Epithelial cell of prostate (primary cell): ENCODE results near the gene PRAC2.

Experiments
- DNase-seq: peaks from one replicate; pipeline ENCODE4 v3.0.0-alpha.2; 2011; ENCODE audit warnings: low read depth, low spot score
- H3K27ac ChIP-seq: fragments of 450-650 bp; 2 replicates; pipeline ENCODE4 v1.5.1; 2017; ENCODE audit warnings: mild to moderate bottlenecking

PRAC2 gene

GRCh38 chr17:48719642-48720265 lies 3.2 kb upstream of the PRAC2 start:
- peak overlapping the region; percentile 85 for H3K27ac ChIP-seq
- no peak for DNase-seq

GRCh38 chr17:48720266-48721008 lies 2.5 kb upstream of the PRAC2 start:
- DNase-seq = no peak
- H3K27ac ChIP-seq = peak overlapping the region; percentile 85

- H3K27ac ChIP-seq = peak overlapping the region; percentile 85
- no peak for DNase-seq
Observed at GRCh38 chr17:48721009-48721402, 2.0 kb upstream of the PRAC2 start.

GRCh38 chr17:48722201-48722907 lies 631 bp upstream of the PRAC2 start, which contains the start of gene PRAC1:
Gene PRAC1 (minus strand): TSS chr17:48722518. CDS start chr17:48722392, 126 bp downstream.
- peak within 1 kb of the TSS; percentile 85 for H3K27ac ChIP-seq
- DNase-seq = peak; percentile 70

GRCh38 chr17:48723423-48724250 lies 652 bp downstream of the PRAC2 start:
- H3K27ac ChIP-seq = peak overlapping the region; percentile 85
- DNase-seq = no peak

- H3K27ac ChIP-seq = peak overlapping the region; percentile 85
- no peak for DNase-seq
Observed at GRCh38 chr17:48724251-48725003, 1.4 kb downstream of the PRAC2 start.

GRCh38 chr17:48725004-48725287 lies 2.0 kb downstream of the PRAC2 start:
- no peak for DNase-seq
- H3K27ac ChIP-seq = no peak overlapping the region

GRCh38 chr17:48725288-48726064 lies 2.5 kb downstream of the PRAC2 start:
- no peak for DNase-seq
- H3K27ac ChIP-seq = no peak overlapping the region

GRCh38 chr17:48726114-48726915 lies 3.3 kb downstream of the PRAC2 start:
- H3K27ac ChIP-seq = no peak overlapping the region
- no peak for DNase-seq

GRCh38 chr17:48726916-48727286 lies 3.9 kb downstream of the PRAC2 start:
- no peak for DNase-seq
- no peak overlapping the region for H3K27ac ChIP-seq

GRCh38 chr17:48727415-48728175 lies 4.6 kb downstream of the PRAC2 start:
- peak overlapping the region; percentile 91 for H3K27ac ChIP-seq
- DNase-seq = no peak

- DNase-seq = peak; percentile 73
- peak within 1 kb of the TSS; percentile 91 for H3K27ac ChIP-seq
Observed at GRCh38 chr17:48728232-48729231, 5.5 kb downstream of the PRAC2 start, which contains the start of gene HOXB13. Gene HOXB13 (minus strand): TSS chr17:48728750. CDS start chr17:48728593, 157 bp downstream.

GRCh38 chr17:48729335-48730239 lies 6.6 kb downstream of the PRAC2 start:
- no peak for DNase-seq
- peak overlapping the region; percentile 91 for H3K27ac ChIP-seq

- no peak overlapping the region for H3K27ac ChIP-seq
- DNase-seq = no peak
Observed at GRCh38 chr17:48730240-48730550, 7.2 kb downstream of the PRAC2 start.

- H3K27ac ChIP-seq = peak overlapping the region; percentile 2
- DNase-seq = no peak
Observed at GRCh38 chr17:48731355-48731754, 8.4 kb downstream of the PRAC2 start.
